C4-2B (cell line): Measurements from ENCODE around the gene TMSB4X.

ENCODE experiments used
- ZFX ChIP-seq: fragments of 450-650 bp; IDR thresholded peaks from 2 replicates; pipeline ENCODE4 v1.6.1; 2017
- TF ChIP-seq, protein P1 (sequence below): fragments of 450-650 bp; conservative IDR thresholded peaks from 2 replicates; pipeline ENCODE4 v1.5.1; 2017; ENCODE audit warnings: mild to moderate bottlenecking

DNA sequence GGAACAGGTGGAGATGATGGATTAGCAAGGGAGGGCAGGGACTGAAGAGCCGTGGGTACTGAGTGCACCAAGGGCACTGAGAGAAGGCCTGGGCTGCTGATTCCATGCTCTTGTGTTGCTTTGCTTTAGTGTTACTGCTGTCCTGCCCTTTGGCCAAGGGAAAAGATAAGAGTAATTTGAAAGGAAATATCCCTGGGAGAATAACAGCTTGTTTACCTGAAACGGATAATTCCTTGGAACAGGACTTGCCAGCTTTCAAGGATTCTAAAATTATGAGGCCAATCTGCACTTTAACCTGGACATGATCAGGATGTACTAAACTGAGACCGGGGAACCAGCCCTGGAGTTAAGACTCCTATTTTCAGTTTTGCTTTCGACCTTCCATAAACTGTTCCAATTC lies 49.1 kb downstream of the TMSB4X start:
- TF ChIP-seq, protein P1, sequence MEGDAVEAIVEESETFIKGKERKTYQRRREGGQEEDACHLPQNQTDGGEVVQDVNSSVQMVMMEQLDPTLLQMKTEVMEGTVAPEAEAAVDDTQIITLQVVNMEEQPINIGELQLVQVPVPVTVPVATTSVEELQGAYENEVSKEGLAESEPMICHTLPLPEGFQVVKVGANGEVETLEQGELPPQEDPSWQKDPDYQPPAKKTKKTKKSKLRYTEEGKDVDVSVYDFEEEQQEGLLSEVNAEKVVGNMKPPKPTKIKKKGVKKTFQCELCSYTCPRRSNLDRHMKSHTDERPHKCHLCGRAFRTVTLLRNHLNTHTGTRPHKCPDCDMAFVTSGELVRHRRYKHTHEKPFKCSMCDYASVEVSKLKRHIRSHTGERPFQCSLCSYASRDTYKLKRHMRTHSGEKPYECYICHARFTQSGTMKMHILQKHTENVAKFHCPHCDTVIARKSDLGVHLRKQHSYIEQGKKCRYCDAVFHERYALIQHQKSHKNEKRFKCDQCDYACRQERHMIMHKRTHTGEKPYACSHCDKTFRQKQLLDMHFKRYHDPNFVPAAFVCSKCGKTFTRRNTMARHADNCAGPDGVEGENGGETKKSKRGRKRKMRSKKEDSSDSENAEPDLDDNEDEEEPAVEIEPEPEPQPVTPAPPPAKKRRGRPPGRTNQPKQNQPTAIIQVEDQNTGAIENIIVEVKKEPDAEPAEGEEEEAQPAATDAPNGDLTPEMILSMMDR: no peak
- TF ChIP-seq ZFX: no peak
